HG03354 (cell line): ENCODE results near the gene LAMC1.
"Not testable (repeated sequence)": the region's sequence is repeated elsewhere in the genome, so short reads cannot be mapped to it uniquely, and the experiment has no call there.

ENCODE experiments used
- ATAC-seq: cut with Tn5 transposase; IDR thresholded peaks from one replicate; pipeline ENCODE4 v1.9.1; 2021; ENCODE audit warnings: mild to moderate bottlenecking; ENCODE audit not compliant: unreplicated experiment, poor library complexity, severe bottlenecking

LAMC1 gene

GRCh38 chr1:183072595-183072994 lies 49.4 kb downstream of the LAMC1 start:
- not testable (repeated sequence) for ATAC-seq

GRCh38 chr1:183073320-183073719 lies 50.1 kb downstream of the LAMC1 start:
- no peak for ATAC-seq

GRCh38 chr1:183074215-183074614 lies 51.0 kb downstream of the LAMC1 start:
- no peak for ATAC-seq

- ATAC-seq = no peak
These were observed 52.6 kb downstream of the LAMC1 start for GRCh38 chr1:183075861-183076260.

- ATAC-seq = no peak
These were observed 53.9 kb downstream of the LAMC1 start for GRCh38 chr1:183077097-183077496.

GRCh38 chr1:183079712-183080388 lies 56.6 kb downstream of the LAMC1 start:
- ATAC-seq = no peak

- no peak for ATAC-seq
These were observed 57.2 kb downstream of the LAMC1 start for GRCh38 chr1:183080406-183080805.

- ATAC-seq = no peak
These were observed 58.3 kb downstream of the LAMC1 start for GRCh38 chr1:183081402-183082120.

- ATAC-seq = no peak
These were observed 59.4 kb downstream of the LAMC1 start for GRCh38 chr1:183082650-183083049.

- ATAC-seq = no peak
These were observed 63.8 kb downstream of the LAMC1 start for GRCh38 chr1:183087001-183087400.

GRCh38 chr1:183089025-183089639 lies 65.9 kb downstream of the LAMC1 start:
- ATAC-seq = no peak

- ATAC-seq = no peak
These were observed 67.3 kb downstream of the LAMC1 start for GRCh38 chr1:183090391-183091006.

GRCh38 chr1:183091181-183091580 lies 68.0 kb downstream of the LAMC1 start:
- ATAC-seq = no peak

- ATAC-seq = no peak
These were observed 69.1 kb downstream of the LAMC1 start for GRCh38 chr1:183092350-183092749.

- no peak for ATAC-seq
These were observed 69.9 kb downstream of the LAMC1 start for GRCh38 chr1:183093066-183093668.

GRCh38 chr1:183093786-183094298 lies 70.6 kb downstream of the LAMC1 start:
- no peak for ATAC-seq

GRCh38 chr1:183094351-183094750 lies 71.1 kb downstream of the LAMC1 start:
- no peak for ATAC-seq

- ATAC-seq = no peak
These were observed 73.1 kb downstream of the LAMC1 start for GRCh38 chr1:183096351-183096750.

- ATAC-seq = no peak
These were observed 73.7 kb downstream of the LAMC1 start for GRCh38 chr1:183096894-183097293.

- no peak for ATAC-seq
These were observed 74.3 kb downstream of the LAMC1 start for GRCh38 chr1:183097438-183098051.
